ENCODE data around the gene RPS25. TPM values are rescaled to one million over a fixed set of nuclear protein-coding genes. Genes with fewer than 3 reads are reported as not detected.
"Not testable (repeated sequence)": the region's sequence is repeated elsewhere in the genome, so short reads cannot be mapped to it uniquely, and the experiment has no call there.

The RPS25 gene
- total RNA-seq, 6 donors from 2014 or later: 253 to 1,288 (median 830) TPM

DNA sequence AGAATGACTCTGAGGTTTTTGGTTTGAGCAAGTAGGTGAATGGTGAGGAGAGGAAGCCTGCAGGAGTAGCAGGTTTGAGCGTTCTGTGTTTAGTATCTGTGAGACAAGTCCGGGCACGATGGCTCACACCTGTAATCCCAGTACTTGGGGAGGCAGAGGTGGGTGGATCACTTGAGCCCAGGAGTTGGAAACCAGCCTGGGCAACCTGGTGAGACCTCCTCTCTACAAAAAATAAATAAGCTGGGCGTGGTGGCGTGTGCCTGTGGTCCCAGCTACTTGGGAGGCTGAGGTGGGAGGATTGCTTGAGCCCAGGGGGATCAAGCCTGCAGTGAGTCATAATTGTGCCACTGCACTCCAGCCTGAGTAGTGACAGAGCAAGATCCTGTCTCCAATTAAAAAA is 29.9 kb downstream of the RPS25 start:
- Histone ChIP-seq H3K4me3 (no peak overlapping the region), H3K36me3 (no peaks in the 10 kb centered on the region), H3K9me3 (no peaks in the 10 kb centered on the region), H3K27me3 (no peaks in the 10 kb centered on the region), H3K4me1 (peaks cover 0 to 4% (median 0%) of the 10 kb centered on the region in 4 donors), H3K27ac (no peak overlapping the region)
- no peak for TF ChIP-seq POLR2AphosphoS5 (IDR thresholded peaks at IDR 0.05)
- no peak for TF ChIP-seq EP300 (IDR thresholded peaks at IDR 0.05)
- TF ChIP-seq, protein P1, sequence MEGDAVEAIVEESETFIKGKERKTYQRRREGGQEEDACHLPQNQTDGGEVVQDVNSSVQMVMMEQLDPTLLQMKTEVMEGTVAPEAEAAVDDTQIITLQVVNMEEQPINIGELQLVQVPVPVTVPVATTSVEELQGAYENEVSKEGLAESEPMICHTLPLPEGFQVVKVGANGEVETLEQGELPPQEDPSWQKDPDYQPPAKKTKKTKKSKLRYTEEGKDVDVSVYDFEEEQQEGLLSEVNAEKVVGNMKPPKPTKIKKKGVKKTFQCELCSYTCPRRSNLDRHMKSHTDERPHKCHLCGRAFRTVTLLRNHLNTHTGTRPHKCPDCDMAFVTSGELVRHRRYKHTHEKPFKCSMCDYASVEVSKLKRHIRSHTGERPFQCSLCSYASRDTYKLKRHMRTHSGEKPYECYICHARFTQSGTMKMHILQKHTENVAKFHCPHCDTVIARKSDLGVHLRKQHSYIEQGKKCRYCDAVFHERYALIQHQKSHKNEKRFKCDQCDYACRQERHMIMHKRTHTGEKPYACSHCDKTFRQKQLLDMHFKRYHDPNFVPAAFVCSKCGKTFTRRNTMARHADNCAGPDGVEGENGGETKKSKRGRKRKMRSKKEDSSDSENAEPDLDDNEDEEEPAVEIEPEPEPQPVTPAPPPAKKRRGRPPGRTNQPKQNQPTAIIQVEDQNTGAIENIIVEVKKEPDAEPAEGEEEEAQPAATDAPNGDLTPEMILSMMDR (IDR thresholded peaks at IDR 0.05): no peak
- no peak for TF ChIP-seq POLR2A (IDR thresholded peaks at IDR 0.05)
- ATAC-seq (ENCODE audit: low FRiP score in 2 of 2) (no peak), DNase-seq (no peak)
- 84 to 91% methylated on average over 5 of the region's 5 CpGs for WGBS, 2 donors

DNA sequence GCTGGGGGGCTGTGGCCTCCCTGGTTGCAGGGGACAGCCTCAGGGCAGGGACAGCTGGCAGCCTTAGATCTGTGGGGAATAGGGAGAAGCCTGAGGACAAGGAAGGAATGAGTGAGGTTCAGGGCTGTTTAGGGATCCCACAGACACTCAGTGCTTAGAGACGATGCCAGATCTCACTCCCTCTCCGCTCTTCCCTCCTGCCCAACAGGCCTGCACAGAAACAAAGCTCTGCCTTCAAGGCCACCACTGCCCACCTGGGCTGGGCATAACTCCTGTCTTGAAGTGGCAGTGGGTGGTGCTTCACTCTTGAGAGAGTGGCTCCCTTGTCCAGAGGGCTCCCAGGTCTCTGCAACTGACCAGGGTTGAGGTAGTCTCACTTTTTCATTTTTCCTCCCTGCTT is 33.3 kb downstream of the RPS25 start:
- peak overlapping the region in 2 of 4 donors; percentile 21 to 23 for H3K27ac ChIP-seq
- H3K4me1 ChIP-seq: peaks cover 9 to 14% (median 10%) of the 10 kb centered on the region in 4 donors
- no peaks in the 10 kb centered on the region for H3K27me3 ChIP-seq
- peak in 1 of 2 donors; percentile 56 for ATAC-seq (ENCODE audit: low FRiP score in 2 of 2)
- H3K9me3 ChIP-seq: no peaks in the 10 kb centered on the region
- TF ChIP-seq EP300 (IDR thresholded peaks at IDR 0.05) (no peak), POLR2A (IDR thresholded peaks at IDR 0.05) (no peak), POLR2AphosphoS5 (IDR thresholded peaks at IDR 0.05) (no peak)
- TF ChIP-seq, protein P1 (IDR thresholded peaks at IDR 0.05): no peak
- DNase-seq: no peak
- 72 to 81% methylated on average over 2 of the region's 2 CpGs for WGBS, 2 donors
- H3K36me3 ChIP-seq: no peaks in the 10 kb centered on the region
- H3K4me3 ChIP-seq: no peak overlapping the region

DNA sequence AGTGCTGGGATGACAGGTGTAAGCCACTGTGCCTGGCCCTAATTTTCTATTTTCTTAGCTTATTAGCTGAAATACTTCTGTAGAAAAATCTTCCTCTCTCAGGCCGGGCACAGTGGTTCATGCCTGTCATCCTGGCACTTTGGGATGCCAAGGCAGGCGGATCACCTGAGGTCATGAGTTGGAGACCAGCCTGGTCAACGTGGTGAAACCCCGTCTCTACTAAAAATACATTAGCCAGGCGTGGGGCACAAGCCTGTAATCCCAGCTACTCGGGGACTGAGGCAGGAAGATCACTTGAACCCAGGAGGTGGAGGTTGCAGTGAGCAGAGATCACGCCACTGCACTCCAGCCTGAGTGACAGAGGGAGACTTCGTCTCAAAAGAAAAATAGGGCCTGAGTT is 33.8 kb downstream of the RPS25 start:
- peak overlapping the region in 2 of 4 donors; percentile 21 to 23 for H3K27ac ChIP-seq
- H3K36me3 ChIP-seq; ATAC-seq (ENCODE audit: low FRiP score in 2 of 2); H3K27me3 ChIP-seq; DNase-seq; H3K9me3 ChIP-seq; H3K4me3 ChIP-seq: not testable (repeated sequence)
- WGBS, 2 donors: 53 to 62% methylated on average over 6 to 8 of the region's 8 CpGs
- H3K4me1 ChIP-seq: peaks cover 11 to 17% (median 12%) of the 10 kb centered on the region in 4 donors

DNA sequence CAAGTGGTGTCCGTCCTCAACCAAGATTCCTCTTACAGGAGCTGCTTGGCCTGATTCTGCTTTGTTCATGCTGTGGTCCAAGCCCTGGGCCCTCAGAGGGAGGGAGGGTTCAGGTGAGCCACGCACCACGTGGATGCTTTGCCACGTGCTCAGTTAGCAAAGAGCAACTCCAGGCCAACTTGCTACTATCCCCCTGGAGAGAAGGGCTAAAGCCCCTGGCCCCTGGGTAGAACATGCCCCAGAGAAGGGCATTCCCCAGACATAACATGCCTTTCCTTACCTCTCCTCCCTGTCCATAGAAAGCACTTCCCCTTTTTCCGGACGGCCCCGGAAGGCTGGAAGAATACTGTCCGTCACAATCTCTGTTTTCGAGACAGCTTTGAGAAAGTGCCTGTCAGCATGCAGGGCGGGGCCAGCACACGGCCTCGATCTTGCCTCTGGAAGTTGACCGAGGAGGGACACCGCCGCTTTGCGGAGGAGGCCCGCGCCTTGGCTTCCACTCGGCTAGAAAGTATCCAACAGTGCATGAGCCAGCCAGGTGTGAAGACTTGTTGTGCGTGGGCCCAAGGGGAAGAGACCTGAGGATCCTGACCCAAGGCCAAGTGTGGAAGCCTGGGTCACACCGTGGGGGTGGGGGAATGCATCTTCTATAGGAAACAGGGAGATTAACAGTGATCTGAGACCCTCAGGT is 37.8 kb downstream of the RPS25 start:
- no peaks in the 10 kb centered on the region for H3K27me3 ChIP-seq
- ATAC-seq (ENCODE audit: low FRiP score in 2 of 2) (peak; percentile 17 to 79), DNase-seq (peak; percentile 31 to 74)
- WGBS, 2 donors: 15 to 28% methylated on average over 10 to 21 of the region's 21 CpGs
- H3K4me1 ChIP-seq: peaks cover 11 to 17% (median 12%) of the 10 kb centered on the region in 4 donors
- peak overlapping the region in 2 of 4 donors; percentile 15 to 17 for H3K4me3 ChIP-seq
- H3K36me3 ChIP-seq: no peaks in the 10 kb centered on the region
- no peaks in the 10 kb centered on the region for H3K9me3 ChIP-seq
- TF ChIP-seq POLR2A (IDR thresholded peaks at IDR 0.05) (no peak), EP300 (IDR thresholded peaks at IDR 0.05) (no peak), POLR2AphosphoS5 (IDR thresholded peaks at IDR 0.05) (no peak)
- TF ChIP-seq, protein P1 (IDR thresholded peaks at IDR 0.05): no peak
- H3K27ac ChIP-seq: peak overlapping the region in 1 of 4 donors; percentile 52

DNA sequence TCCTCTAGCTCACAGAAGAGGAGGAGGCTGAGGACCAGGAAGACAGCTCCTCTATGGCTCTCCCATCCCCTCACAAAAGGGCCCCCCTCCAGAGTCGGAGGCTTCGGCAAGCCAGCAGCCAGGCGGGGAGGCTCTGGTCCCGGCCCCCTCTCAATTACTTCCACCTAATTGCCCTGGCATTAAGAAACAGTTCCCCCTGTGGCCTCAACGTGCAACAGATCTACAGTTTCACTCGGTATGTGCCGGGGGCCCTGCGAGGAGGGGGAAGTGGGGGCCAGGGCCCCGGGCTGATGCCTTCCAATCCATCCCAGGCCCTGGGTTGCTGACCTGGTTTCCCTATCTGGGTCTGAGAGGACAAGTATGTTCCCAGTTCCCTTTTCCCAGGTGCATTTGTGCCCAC is 38.7 kb downstream of the RPS25 start:
- DNase-seq (no peak), ATAC-seq (ENCODE audit: low FRiP score in 2 of 2) (peak in 1 of 2 donors; percentile 8)
- H3K9me3 ChIP-seq: no peaks in the 10 kb centered on the region
- H3K27ac ChIP-seq: no peak overlapping the region
- WGBS, 2 donors: 64 to 77% methylated on average over 4 to 9 of the region's 9 CpGs
- no peaks in the 10 kb centered on the region for H3K27me3 ChIP-seq
- H3K4me1 ChIP-seq: peaks cover 11 to 16% (median 12%) of the 10 kb centered on the region in 4 donors
- H3K36me3 ChIP-seq: no peaks in the 10 kb centered on the region
- TF ChIP-seq POLR2A (IDR thresholded peaks at IDR 0.05): no peak
- TF ChIP-seq, protein P1 (IDR thresholded peaks at IDR 0.05): no peak
- no peak for TF ChIP-seq POLR2AphosphoS5 (IDR thresholded peaks at IDR 0.05)
- no peak for TF ChIP-seq EP300 (IDR thresholded peaks at IDR 0.05)
- H3K4me3 ChIP-seq: no peak overlapping the region
